Mononuclear cell (primary cell): ENCODE results near the gene DHX34. TPM values are rescaled to one million over a fixed set of nuclear protein-coding genes. Genes with fewer than 3 reads are reported as not detected.
"Not testable (repeated sequence)": the region's sequence is repeated elsewhere in the genome, so short reads cannot be mapped to it uniquely, and the experiment has no call there.

Experiments used
- H3K27me3 ChIP-seq: 2 replicates; pipeline ENCODE4 v1.6.0; 2011; ENCODE audit warnings: low read length, control low read depth; ENCODE audit not compliant: insufficient read depth
- H3K4me1 ChIP-seq: 2 replicates; pipeline ENCODE4 v1.5.1; 2011; ENCODE audit warnings: mild to moderate bottlenecking, low read length, control low read depth; ENCODE audit not compliant: insufficient read depth
- H3K4me3 ChIP-seq: 2 replicates; pipeline ENCODE4 v1.5.1; 2011; ENCODE audit warnings: mild to moderate bottlenecking, low read length, moderate library complexity
- H3K9me3 ChIP-seq: 2 replicates; pipeline ENCODE4 v1.5.1; 2011; ENCODE audit warnings: low read depth, mild to moderate bottlenecking, control low read depth, low read length
- total RNA-seq: library from RNA; depleted of rRNA; stranded (reverse); fragments of >200 nt; gene quantifications from one replicate; pipeline ENCODE4 v1.2.3, GENCODE V29; 2012

The DHX34 gene
- total RNA-seq, 1 donor, result 12.9 TPM

DNA sequence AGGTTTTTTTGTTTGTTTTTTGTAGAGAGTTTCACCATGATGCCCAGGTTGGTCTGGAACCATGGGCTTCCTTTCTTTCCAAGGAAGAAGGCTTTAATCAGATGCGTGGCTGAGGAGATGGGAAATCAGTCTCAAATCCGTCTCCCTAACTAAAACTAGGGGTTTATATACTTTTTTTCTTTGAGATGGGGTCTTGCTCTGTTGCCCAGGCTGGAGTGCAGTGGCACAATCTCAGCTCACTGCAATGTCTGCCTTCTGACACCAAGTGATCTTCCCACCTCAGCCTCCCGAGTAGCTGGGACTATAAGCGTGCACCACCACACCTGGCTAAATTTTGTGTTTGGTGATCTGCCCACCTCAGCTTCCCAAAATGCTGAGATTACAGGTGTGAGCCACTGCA, 35.4 kb downstream of the DHX34 start:
- not testable (repeated sequence) for H3K9me3 ChIP-seq, H3K4me3 ChIP-seq, H3K27me3 ChIP-seq
- H3K4me1 ChIP-seq, result peaks cover 64% of the 10 kb centered on the region

GRCh38 chr19:47386582-47386981, 37.5 kb downstream of the DHX34 start:
- H3K4me1 ChIP-seq, result peaks cover 78% of the 10 kb centered on the region
- not testable (repeated sequence) for H3K27me3 ChIP-seq, H3K4me3 ChIP-seq, H3K9me3 ChIP-seq

- peaks cover 69% of the 10 kb centered on the region for H3K4me1 ChIP-seq
- H3K9me3 ChIP-seq, H3K4me3 ChIP-seq, H3K27me3 ChIP-seq: not testable (repeated sequence)
These were observed 38.5 kb downstream of the DHX34 start for GRCh38 chr19:47387623-47388022.

DNA sequence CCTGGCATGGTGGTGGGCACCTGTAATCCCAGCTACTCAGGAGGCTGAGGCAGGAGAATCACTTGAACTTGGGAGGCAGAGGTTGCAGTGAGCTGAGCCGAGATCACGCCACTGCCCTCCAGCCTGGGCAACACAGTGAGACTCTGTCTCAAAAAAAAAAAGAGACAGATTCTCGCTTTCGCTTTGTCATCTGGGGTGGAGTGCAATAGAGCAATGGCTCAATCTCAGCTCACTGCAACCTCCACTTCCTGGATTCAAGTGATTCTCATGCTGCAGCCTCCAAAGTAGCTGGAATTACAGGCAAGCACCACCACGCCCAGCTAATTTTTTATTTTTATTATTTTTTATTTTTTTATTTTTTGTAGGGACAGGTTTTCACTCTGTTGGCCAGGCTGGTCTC, 39.6 kb downstream of the DHX34 start:
- H3K4me3 ChIP-seq, H3K27me3 ChIP-seq, H3K9me3 ChIP-seq: not testable (repeated sequence)
- H3K4me1 ChIP-seq, result peaks cover 58% of the 10 kb centered on the region

GRCh38 chr19:47389150-47389556, 40.0 kb downstream of the DHX34 start:
- Histone ChIP-seq H3K4me3 (no peak overlapping the region), H3K27me3 (no peaks in the 10 kb centered on the region), H3K4me1 (peaks cover 54% of the 10 kb centered on the region)

GRCh38 chr19:47390533-47391488, 41.7 kb downstream of the DHX34 start:
- Histone ChIP-seq H3K4me3 (no peak overlapping the region), H3K4me1 (peaks cover 48% of the 10 kb centered on the region), H3K27me3 (no peaks in the 10 kb centered on the region)

More at GRCh38 chr19:47389150-47389556, 40.0 kb downstream of the DHX34 start:
- no peaks in the 10 kb centered on the region for H3K9me3 ChIP-seq

GRCh38 chr19:47391510-47392223, 42.6 kb downstream of the DHX34 start:
- Histone ChIP-seq H3K27me3 (no peaks in the 10 kb centered on the region), H3K4me3 (no peak overlapping the region)

More at GRCh38 chr19:47390533-47391488, 41.7 kb downstream of the DHX34 start:
- no peaks in the 10 kb centered on the region for H3K9me3 ChIP-seq

GRCh38 chr19:47398707-47399597, 49.8 kb downstream of the DHX34 start:
- no peaks in the 10 kb centered on the region for H3K27me3 ChIP-seq
- no peaks in the 10 kb centered on the region for H3K9me3 ChIP-seq
- H3K4me1 ChIP-seq, result no peaks in the 10 kb centered on the region
- no peak overlapping the region for H3K4me3 ChIP-seq

More at GRCh38 chr19:47391510-47392223, 42.6 kb downstream of the DHX34 start:
- Histone ChIP-seq H3K4me1 (peaks cover 48% of the 10 kb centered on the region), H3K9me3 (no peaks in the 10 kb centered on the region)

DNA sequence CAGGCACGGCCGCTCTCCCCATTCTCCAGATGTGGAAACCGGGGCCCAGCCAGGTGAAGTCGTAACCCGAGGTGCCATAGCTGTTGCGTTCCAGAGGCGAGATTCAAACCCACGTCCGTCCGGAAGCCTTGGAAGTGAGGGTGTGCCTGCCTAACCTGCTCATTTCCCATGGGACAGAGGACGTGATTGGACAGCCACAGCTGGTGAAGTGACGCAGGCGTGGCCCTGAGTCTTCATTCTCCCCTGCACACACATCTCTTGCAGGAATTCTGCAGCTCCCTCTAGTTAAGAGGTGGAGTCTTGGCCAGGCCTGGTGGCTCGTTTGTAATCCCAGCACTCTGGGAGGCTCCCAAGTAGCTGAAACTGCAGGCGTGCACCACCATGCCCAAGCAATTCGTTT, 53.4 kb downstream of the DHX34 start:
- no peaks in the 10 kb centered on the region for H3K4me1 ChIP-seq
- no peaks in the 10 kb centered on the region for H3K9me3 ChIP-seq
- no peak overlapping the region for H3K4me3 ChIP-seq
- H3K27me3 ChIP-seq, result peaks cover 13% of the 10 kb centered on the region

DNA sequence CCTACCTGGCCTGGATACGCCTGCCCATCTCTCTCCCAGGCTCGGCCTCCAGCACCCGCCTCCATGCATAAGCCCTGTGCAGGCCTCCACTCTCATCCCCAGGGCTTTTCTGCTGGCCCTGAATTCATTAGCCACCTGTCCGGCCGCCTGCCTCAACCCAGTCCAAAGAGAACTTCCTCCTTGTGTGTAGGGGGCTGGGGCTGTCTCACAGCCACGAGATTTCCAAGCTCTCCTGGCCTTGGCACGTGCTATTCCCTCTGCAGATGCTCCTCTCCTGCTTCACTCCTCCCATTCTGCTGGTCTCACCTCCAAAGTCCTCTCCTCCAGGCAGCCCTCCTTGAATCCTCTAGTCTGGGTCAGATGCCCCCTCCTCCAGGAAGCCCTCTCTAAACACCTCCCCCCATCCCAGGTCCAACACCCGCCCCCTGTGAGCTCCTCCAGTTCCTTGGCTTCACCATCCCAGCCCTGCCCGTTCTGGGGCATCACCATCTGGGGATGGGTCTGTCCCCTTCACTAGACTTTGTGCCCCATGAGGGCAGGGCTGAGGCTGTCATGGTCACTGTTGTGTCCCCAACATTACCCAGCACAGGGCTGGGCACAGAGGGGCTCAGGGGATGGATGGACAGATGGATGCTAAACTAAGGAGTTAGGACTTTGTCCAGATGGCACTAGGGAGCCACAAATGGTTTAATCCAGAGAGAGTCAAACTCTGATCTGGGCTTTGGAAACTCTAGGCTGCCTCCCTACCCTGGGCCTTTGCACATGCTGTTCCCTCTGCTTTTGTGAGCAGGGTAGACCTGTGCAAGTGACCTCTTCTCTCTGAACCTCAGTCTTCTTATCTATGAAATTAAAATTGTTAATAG, 55.5 kb downstream of the DHX34 start:
- no peak overlapping the region for H3K4me3 ChIP-seq
- no peaks in the 10 kb centered on the region for H3K4me1 ChIP-seq
- H3K27me3 ChIP-seq, result peaks cover 13% of the 10 kb centered on the region
- H3K9me3 ChIP-seq, result no peaks in the 10 kb centered on the region

DNA sequence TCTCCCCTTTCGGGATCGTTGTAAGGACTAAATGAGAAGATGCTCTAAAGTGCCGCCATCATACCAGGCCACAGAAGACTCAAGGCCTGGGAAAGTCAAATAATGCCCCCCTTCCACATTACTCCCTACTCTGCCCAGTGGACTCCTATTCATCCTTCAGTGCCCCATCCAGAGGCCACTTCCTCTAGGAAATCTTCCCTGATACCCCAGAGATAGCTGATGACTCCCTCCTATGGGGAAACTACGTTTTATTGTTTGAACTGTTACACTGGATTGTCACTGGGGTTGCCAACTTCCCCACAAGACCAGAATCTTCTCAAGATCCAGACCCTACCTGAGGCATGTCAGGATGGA, 56.1 kb downstream of the DHX34 start:
- H3K27me3 ChIP-seq, result peaks cover 13% of the 10 kb centered on the region
- H3K9me3 ChIP-seq, result no peaks in the 10 kb centered on the region
- no peak overlapping the region for H3K4me3 ChIP-seq
- no peaks in the 10 kb centered on the region for H3K4me1 ChIP-seq

- Histone ChIP-seq H3K4me3 (no peak overlapping the region), H3K27me3 (peaks cover 13% of the 10 kb centered on the region)
These were observed 56.8 kb downstream of the DHX34 start for GRCh38 chr19:47405854-47406417.

DNA sequence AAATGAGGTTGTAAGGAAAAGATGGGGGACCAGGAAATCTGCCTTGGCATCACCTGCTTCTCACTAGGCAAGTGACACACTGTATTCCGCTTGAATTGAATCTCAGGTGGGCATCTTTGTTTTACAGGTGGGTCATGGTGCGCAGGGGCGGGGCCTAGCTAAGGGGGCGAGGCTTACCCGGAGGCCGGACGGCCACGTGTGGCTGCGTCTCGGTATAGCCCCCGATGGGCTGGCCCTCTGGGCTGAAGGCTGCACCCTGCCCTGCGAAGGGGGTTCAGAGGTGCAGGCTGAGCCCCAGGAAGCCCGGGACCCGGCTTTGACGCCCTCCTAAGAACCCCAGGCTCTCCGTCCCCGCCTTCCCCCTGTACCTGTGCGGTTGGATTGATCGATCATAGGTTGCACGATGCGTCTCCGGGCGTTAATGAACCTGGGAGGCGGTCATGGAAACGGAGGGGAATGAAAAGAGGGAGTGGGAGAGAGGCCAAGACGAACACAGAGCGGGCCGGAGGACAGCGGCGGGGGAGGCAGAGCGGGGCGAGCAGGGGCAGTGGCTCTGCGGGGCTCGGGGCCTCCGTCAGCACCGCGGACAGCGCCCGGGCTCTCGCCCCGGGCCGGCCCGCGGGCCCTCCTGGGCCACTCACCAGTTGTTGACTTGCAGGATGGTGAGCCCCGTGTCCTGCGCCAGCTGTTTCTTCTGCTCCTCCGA, 57.7 kb downstream of the DHX34 start:
- Histone ChIP-seq H3K9me3 (no peaks in the 10 kb centered on the region), H3K4me1 (no peaks in the 10 kb centered on the region), H3K4me3 (no peak overlapping the region), H3K27me3 (peaks cover 13% of the 10 kb centered on the region)

More at GRCh38 chr19:47405854-47406417, 56.8 kb downstream of the DHX34 start:
- Histone ChIP-seq H3K4me1 (no peaks in the 10 kb centered on the region), H3K9me3 (no peaks in the 10 kb centered on the region)
